GM19238 (cell line): ENCODE measurements around the gene CCDC51.

ENCODE experiments used
- DNase-seq: peaks from one replicate; pipeline ENCODE4 v3.0.0; 2011; ENCODE audit warnings: low spot score; ENCODE audit not compliant: insufficient read length

CCDC51 gene

GRCh38 chr3:48420561-48420960 is 19.4 kb downstream of the CCDC51 start:
- no peak for DNase-seq

- DNase-seq, result no peak
Measured at GRCh38 chr3:48419597-48419996, 20.3 kb downstream of the CCDC51 start.

DNA sequence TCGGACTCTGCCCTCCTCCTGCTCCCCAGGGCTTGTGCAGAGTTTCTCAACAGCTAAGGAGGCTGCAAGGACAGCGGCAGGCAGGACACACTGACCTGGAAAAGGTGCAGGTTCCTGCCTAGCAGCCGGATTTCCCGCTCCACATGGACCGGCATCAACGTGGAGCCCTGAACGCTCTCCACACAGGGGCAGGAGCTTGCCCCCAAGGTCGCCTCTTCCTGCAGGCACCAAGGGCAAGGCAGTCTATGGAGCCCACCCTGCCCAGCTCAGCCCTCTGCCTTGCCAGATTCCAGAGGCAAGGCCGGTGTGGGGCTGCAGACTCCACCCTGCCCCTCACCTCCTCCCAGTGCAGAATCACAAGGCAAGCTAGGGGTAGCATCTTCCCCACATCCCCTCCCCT is 20.8 kb downstream of the CCDC51 start:
- no peak for DNase-seq

DNA sequence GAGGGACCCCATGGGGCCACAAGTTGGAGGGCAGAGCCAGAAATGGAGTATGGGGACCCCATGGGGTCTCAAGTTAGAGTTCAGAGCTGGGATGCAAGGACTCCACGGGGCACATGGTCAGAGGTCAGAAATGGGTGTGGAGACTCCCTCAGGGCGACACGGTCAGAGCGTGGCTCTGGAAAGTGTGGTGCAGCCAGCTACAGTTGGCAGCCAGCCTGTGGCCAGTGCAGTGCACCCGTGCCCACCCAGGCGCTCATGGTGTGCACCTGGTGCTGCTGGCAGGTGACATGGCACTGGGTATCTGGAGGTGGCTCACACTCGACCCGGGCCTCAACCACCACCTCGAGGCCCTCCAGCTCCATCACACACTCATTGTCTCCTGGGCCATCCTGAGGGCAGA is 21.3 kb downstream of the CCDC51 start:
- no peak for DNase-seq

DNA sequence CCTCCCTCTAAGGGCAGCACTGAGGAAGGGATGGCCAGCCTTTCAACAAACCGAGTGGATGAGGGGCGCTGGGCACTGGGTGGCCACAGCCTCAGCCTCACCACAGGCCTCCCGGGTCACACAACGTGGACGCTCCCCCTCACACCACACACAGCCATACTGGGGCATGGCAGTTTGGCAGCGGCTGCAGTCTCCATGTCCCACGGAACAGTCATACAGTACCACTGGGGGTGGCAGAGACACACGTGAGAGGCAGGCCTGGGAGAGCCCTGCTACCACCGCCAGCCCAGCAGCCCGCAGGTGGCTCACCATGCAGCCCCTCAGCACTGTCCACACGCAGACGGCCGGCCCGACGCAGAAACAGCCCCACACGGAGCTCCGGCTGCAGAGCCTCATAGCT is 21.8 kb downstream of the CCDC51 start:
- no peak for DNase-seq

DNA sequence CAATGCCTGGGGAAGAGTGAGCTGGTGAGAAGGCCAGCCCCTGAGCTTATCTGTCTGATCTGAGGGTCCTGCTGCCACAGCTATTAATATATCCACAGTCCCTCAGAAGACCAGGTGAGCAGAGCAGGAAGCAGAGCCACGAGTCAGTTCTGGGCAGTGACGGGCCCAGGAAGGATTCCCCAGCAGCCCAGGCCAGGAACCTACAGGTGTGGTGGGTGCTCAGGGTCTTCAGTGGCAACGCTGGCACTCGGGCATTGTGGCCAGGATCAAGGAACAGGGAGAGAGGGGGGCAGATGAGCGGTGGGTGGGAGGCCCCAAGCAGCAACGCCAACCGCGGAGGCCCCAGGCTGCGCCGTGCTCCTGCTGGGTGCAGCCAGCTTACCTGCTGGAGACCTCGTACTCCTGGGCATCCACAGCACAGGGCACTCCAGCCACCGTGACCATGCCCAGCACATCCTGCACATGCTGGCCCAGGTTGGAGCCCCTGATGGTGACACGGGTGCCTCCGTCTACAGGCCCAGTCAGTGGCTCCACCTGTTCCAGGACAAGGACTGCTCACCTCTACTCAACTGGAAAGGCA is 22.3 kb downstream of the CCDC51 start:
- DNase-seq, result no peak

DNA sequence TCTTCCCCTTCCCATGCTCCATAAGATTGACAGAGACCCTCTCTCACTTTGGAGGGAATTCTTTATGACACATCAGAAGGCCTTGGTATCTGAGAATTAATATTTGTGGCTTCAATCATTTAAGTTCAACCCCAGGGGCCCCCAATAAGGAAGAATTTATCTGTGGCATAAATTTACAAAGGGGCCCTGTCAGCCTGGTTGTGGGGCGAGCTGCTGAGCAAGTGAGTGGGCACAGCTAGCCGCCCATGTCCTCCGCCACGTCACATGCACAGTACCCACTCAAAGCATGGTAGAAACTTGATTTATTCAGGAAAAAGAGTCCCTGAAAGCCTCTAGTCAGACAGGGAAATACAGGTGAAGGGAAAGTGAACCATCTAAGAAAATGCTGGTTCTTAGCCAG is 23.4 kb downstream of the CCDC51 start:
- no peak for DNase-seq

GRCh38 chr3:48416091-48416505 is 23.8 kb downstream of the CCDC51 start:
- no peak for DNase-seq

- DNase-seq, result no peak
Measured at GRCh38 chr3:48415251-48415953, 24.5 kb downstream of the CCDC51 start.

DNA sequence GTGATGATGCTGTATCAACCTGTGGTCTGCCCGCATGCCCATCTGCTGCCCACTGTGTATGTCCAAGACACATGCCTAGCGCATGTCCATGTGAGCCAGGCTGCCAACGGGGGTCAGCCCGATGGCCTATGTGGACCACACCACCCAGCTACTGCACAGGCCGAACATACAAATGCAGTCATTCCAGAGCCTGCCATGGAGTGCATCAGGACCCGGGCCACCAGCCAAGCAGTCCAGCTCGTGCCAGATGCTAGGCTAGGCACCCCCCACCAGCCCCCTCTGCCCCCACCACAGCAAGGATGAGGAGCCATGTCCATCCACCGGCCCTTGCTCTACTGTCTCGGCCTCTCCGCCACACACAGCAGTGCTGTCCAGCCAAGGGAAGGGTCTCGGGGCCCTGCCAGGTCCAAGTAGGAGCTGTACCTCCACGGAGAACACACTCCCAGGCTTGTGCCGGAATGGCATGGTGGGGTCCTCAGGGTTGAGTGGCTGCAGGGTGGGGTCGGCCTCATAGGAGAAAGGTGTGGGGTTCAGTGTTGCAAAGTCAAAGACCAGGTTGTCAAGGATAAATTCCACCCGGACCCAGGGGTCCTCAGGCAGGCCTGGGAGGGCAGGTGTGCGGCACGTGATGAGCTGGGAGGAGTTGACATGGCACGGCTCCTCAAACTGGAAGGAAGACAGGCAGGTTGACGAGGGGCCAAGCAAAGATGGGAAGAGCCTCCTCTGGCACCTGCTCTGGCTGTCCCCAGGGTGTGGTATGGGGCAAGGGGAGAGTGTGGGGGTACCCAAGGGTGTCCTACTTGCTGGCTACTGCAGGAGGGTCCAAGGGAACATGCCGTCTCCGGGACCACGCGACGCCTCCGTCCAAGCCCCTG is 25.3 kb downstream of the CCDC51 start:
- DNase-seq, result no peak

GRCh38 chr3:48413611-48414010 is 26.3 kb downstream of the CCDC51 start:
- no peak for DNase-seq

GRCh38 chr3:48413086-48413485 is 26.8 kb downstream of the CCDC51 start:
- no peak for DNase-seq

DNA sequence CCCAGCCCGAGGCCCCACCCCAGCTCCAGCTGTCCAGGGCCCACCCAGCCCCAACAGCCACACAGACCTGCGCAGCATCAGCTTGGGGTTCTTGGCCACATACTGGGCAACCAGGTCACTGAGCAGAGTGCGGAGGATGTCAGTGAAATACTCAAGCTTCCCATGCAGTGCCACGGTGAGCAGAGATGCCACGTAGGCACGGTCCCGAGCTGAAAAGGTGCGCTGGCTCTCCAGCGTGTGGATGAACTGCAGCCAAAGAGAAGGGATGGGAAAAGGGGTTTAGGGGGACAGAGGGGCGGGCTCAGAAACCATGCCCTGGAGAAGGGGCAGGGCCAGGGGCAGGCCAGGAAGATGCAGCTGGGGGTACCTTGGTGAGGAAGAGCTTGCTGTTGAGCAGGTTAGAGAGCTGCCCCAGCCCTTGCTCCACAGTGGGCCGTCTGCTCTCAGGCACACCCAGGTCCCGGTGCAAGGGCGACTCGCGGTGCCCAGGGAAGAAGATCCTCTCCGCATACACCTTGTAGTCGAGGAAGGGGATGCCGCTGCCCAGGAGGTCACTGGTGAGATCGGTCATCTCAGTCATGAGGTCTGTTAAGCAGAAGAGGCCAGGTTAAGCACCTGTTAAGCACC is 27.4 kb downstream of the CCDC51 start:
- no peak for DNase-seq

DNA sequence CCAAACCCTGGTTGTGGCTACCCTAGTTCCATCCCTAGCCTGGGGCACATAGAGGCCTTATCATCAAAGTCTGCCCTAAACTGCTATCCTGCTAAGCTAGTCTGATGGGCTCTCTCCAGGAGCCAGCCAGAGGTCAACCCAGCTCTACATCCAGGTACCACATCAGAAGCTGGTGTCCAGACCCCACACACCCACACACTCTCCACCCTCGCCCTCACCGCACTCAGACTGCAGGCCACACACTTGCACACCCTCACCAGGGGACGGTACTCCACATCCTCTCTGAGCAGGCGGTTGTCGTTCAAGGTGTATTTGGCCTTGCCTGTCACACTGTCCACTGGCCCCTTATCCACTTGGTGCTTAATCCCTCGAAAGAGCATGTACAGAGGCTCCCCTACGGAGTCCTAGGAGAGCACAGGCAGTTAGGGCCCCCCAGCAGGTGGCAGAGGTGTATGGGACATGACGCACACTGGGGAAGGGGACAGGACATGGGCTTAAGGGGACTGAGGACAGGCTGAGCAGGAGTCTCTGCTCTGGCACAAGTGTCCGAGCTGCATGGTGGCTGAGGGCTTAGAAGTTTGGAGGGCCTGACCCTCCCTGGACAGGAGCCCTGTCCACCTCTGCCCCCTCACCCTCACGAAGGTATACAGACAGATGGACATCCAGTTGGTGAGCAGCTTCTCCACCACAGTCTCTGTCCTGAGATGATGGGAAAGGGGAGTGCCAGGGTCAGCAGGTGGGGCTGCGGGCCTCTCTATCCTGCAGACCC is 28.1 kb downstream of the CCDC51 start:
- DNase-seq, result no peak

DNA sequence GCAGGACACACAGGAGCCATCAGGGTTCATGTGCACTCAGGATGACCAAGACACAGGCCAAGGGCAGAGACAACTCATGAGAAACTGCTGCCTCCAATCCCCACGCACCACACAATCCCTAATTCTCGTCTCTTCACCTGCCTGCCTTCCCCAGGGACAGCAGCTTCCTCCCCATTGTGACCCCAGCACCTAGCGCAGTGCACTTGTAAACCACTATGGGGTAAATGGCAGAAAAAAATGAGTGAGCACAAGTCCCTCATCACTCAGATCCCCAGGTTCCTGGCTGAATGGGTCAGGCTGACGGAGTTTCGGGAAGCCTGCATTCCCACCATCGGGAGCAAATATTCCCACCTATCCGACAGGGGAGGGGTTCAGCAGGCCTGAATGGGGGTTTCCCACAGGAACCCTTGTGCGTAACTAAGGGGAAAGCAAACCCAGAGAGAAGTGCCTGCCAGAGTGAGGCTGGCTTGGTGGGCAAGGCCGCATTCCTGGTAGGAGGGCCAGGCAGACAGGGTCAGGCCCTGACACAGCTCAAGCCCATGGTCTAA is 28.8 kb downstream of the CCDC51 start:
- DNase-seq, result no peak

- DNase-seq, result no peak
Measured at GRCh38 chr3:48410205-48411040, 29.5 kb downstream of the CCDC51 start.

DNA sequence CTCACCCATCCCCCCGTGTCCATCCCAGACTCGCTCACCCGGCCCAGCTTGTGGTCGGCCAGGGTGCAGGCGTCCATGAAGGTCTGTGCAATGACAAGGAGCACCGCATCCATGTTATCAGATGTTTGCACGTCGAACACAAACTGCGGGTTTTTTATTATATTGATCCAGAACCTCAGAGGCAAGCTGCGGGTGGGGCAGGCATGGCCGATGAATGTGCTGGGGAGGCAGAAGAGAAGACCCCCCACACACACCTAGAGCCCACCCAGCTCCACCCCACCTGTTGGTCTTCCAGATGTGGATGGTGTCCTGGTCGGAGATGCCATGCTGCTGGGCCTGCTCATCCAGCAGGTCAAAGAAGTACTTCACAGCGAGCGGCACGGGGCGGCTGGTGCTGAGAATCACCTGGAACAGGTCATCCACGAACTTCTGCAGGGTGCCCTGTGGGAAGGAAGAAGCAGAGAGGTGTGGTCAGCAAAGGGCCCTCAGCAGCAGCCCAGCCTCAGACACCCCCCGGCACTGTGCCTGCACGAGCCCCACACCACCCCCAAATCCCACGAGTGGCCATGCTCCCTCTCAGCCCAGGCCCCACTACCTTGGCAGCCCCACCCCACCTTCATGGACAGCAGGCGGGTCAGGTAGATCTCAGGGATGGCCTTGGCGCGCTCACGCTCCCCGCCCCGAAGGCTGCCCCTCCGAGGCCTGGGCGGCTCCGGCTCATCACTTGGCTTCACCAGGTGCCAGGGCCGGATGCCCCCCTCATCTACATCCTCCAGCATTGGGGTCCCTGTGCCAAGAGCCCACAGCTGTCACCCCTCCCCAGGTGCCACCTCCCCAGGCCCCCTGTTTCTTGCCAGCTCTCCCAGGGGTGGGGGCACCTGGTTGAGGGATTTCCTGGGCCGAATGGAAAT is 30.4 kb downstream of the CCDC51 start:
- DNase-seq, result no peak

DNA sequence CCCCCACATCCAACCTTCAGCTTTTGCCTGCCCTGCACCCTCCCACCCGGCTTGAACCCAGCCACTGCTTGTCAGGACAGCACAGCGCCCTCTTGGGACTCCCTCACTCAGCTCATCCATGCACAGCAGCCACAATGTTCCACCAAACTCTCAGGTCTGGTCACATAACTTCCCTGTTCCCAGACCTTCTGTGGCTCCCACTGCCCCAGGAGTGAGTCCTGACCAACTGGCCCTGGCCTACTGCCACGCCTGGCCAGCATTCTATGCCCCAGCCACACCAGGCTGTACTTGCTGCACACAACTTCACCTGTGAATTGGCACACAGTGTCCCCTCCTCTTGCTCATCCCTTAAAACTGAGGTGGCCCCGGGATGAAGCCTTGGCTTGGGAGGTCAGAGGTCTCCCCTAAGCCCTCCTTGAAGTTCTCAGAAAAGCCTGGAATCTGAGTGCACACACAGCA is 31.1 kb downstream of the CCDC51 start:
- DNase-seq, result no peak
